GM23248 (cell line): Measurements from ENCODE around the gene SOX5.

ENCODE experiments used
- EZH2 ChIP-seq: fragments of 200-600 bp; sonication (generic); IDR thresholded peaks from 2 replicates; pipeline ENCODE4 v1.6.1; 2018; ENCODE audit warnings: antibody characterized with exemption, mild to moderate bottlenecking; ENCODE audit not compliant: insufficient read depth, poor library complexity, severe bottlenecking
- EZH2phosphoT487 ChIP-seq: fragments of 200-600 bp; sonication (generic); IDR thresholded peaks from 2 replicates; pipeline ENCODE4 v1.6.1; 2018; ENCODE audit warnings: antibody characterized with exemption, moderate library complexity, mild to moderate bottlenecking, low read depth; ENCODE audit not compliant: insufficient read depth

GRCh38 chr12:23662966-23663365, 286.5 kb downstream of the SOX5 start:
- TF ChIP-seq EZH2 (no peak), EZH2phosphoT487 (no peak)
